GM12891 (cell line): ENCODE data around the gene STK25.

Experiments
- PAX5 ChIP-seq: IDR thresholded peaks from 2 replicates; pipeline ENCODE4 v1.6.1; 2011; ENCODE audit warnings: low read length, moderate library complexity, mild to moderate bottlenecking; ENCODE audit not compliant: insufficient read depth, severe bottlenecking
- POLR2A ChIP-seq: IDR thresholded peaks from 2 replicates; pipeline ENCODE4 v1.6.1; 2011; ENCODE audit warnings: low read depth, low read length, control low read depth
- POLR2AphosphoS5 ChIP-seq: IDR thresholded peaks from 2 replicates; pipeline ENCODE4 v1.6.1; 2011; ENCODE audit warnings: low read depth, low read length, control low read depth
- POU2F2 ChIP-seq: IDR thresholded peaks from 2 replicates; pipeline ENCODE4 v1.6.1; 2011; ENCODE audit warnings: low read depth, mild to moderate bottlenecking, control low read depth, low read length, moderate library complexity
- SPI1 ChIP-seq: IDR thresholded peaks from 2 replicates; pipeline ENCODE4 v1.6.1; 2011; ENCODE audit warnings: low read depth, low read length, control low read depth
- TAF1 ChIP-seq: IDR thresholded peaks from 2 replicates; pipeline ENCODE4 v1.6.1; 2011; ENCODE audit warnings: low read depth, low read length, control low read depth

GRCh38 chr2:241514553-241514952 lies 6.2 kb upstream of the STK25 start:
- TF ChIP-seq POU2F2, result no peak
- TF ChIP-seq POLR2AphosphoS5, result no peak
- no peak for TF ChIP-seq POLR2A
- no peak for TF ChIP-seq TAF1
- TF ChIP-seq SPI1, result no peak
- no peak for TF ChIP-seq PAX5
